OCI-LY3 (cell line): Measurements from ENCODE around the gene RGS9.

ENCODE experiments used
- H2AFZ ChIP-seq: fragments of 200-600, 300-600 bp; shearing (Covaris generic); 2 replicates; pipeline ENCODE4 v1.6.0; 2014; ENCODE audit warnings: antibody characterized with exemption, low read depth, low read length
- H3K27ac ChIP-seq: fragments of 200-600, 300-600 bp; sonication (generic); 2 replicates; pipeline ENCODE4 v1.5.1; 2014; ENCODE audit warnings: mild to moderate bottlenecking, low read length, moderate library complexity, mixed read lengths
- H3K27me3 ChIP-seq: fragments of 200-600, 300-600 bp; sonication (generic); 2 replicates; pipeline ENCODE4 v1.6.1; 2014; ENCODE audit warnings: low read depth, low read length, mixed read lengths
- H3K36me3 ChIP-seq: fragments of 200-600, 300-600 bp; sonication (generic); replicated peaks from 2 replicates; pipeline ENCODE3; 2014; ENCODE audit warnings: low read depth, low read length, mixed read lengths
- H3K4me1 ChIP-seq: fragments of 300-600, 200-600 bp; sonication (generic); 2 replicates; pipeline ENCODE4 v1.6.1; 2014; ENCODE audit warnings: low read length, mixed read lengths
- H3K4me2 ChIP-seq: fragments of 200-600, 300-600 bp; sonication (generic); 2 replicates; pipeline ENCODE4 v1.6.1; 2014; ENCODE audit warnings: low read length, mixed read lengths
- H3K4me3 ChIP-seq: fragments of 300-600, 200-600 bp; sonication (generic); 2 replicates; pipeline ENCODE4 v1.5.1; 2014; ENCODE audit warnings: antibody characterized with exemption, mild to moderate bottlenecking, low read length, moderate library complexity
- H3K79me2 ChIP-seq: fragments of 300-600, 200-600 bp; shearing (Covaris generic); 2 replicates; pipeline ENCODE4 v1.6.1; 2014; ENCODE audit warnings: mild to moderate bottlenecking, low read length, mixed read lengths
- H3K9ac ChIP-seq: fragments of 300-600, 200-600 bp; shearing (Covaris generic); 2 replicates; pipeline ENCODE4 v1.6.0; 2014; ENCODE audit warnings: mild to moderate bottlenecking, low read length, moderate library complexity
- H3K9me3 ChIP-seq: fragments of 200-600, 300-600 bp; shearing (Covaris generic); 2 replicates; pipeline ENCODE4 v1.6.1; 2014; ENCODE audit warnings: low read length, mixed read lengths; ENCODE audit not compliant: insufficient read depth
- H4K20me1 ChIP-seq: fragments of 200-600, 300-600 bp; sonication (generic); 2 replicates; pipeline ENCODE4 v1.6.1; 2016; ENCODE audit warnings: low read length, mixed read lengths; ENCODE audit not compliant: insufficient read depth
- EZH2phosphoT487 ChIP-seq: fragments of 200-600 bp; shearing (Covaris generic); IDR thresholded peaks from 2 replicates; pipeline ENCODE4 v1.6.1; 2018; ENCODE audit warnings: antibody characterized with exemption, mixed run types, low read depth
- TF ChIP-seq, protein P1 (sequence below): fragments of 200-600, 300-600 bp; sonication (generic); IDR thresholded peaks from 2 replicates; pipeline ENCODE4 v1.5.1; 2014; ENCODE audit warnings: antibody characterized with exemption, low read length, low read depth

The RGS9 gene

GRCh38 chr17:65229621-65229995 lies 92.4 kb downstream of the RGS9 start:
- Histone ChIP-seq H2AFZ (no peak overlapping the region), H3K9me3 (no peaks in the 10 kb centered on the region), H3K79me2 (no peaks in the 10 kb centered on the region), H3K4me1 (peaks cover 27% of the 10 kb centered on the region), H3K27ac (peak overlapping the region; percentile 56), H3K27me3 (peaks cover 32% of the 10 kb centered on the region), H3K9ac (peak overlapping the region; percentile 30; the same call in 1 of the 2 replicates), H3K4me2 (peak overlapping the region; percentile 87), H3K36me3 (no peaks in the 10 kb centered on the region), H4K20me1 (no peaks in the 10 kb centered on the region), H3K4me3 (peak overlapping the region; percentile 65)
- TF ChIP-seq, protein P1, sequence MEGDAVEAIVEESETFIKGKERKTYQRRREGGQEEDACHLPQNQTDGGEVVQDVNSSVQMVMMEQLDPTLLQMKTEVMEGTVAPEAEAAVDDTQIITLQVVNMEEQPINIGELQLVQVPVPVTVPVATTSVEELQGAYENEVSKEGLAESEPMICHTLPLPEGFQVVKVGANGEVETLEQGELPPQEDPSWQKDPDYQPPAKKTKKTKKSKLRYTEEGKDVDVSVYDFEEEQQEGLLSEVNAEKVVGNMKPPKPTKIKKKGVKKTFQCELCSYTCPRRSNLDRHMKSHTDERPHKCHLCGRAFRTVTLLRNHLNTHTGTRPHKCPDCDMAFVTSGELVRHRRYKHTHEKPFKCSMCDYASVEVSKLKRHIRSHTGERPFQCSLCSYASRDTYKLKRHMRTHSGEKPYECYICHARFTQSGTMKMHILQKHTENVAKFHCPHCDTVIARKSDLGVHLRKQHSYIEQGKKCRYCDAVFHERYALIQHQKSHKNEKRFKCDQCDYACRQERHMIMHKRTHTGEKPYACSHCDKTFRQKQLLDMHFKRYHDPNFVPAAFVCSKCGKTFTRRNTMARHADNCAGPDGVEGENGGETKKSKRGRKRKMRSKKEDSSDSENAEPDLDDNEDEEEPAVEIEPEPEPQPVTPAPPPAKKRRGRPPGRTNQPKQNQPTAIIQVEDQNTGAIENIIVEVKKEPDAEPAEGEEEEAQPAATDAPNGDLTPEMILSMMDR, result no peak
- no peak for TF ChIP-seq EZH2phosphoT487

- Histone ChIP-seq H3K27ac (no peak overlapping the region), H3K9me3 (no peaks in the 10 kb centered on the region), H3K4me3 (no peak overlapping the region), H3K9ac (no peak overlapping the region), H3K4me2 (peak overlapping the region; percentile 87), H2AFZ (no peak overlapping the region), H3K27me3 (peaks cover 32% of the 10 kb centered on the region), H4K20me1 (no peaks in the 10 kb centered on the region), H3K36me3 (no peaks in the 10 kb centered on the region), H3K4me1 (peaks cover 27% of the 10 kb centered on the region), H3K79me2 (no peaks in the 10 kb centered on the region)
- no peak for TF ChIP-seq EZH2phosphoT487
- TF ChIP-seq, protein P1, result no peak
Measured at GRCh38 chr17:65230040-65230439, 92.9 kb downstream of the RGS9 start.

DNA sequence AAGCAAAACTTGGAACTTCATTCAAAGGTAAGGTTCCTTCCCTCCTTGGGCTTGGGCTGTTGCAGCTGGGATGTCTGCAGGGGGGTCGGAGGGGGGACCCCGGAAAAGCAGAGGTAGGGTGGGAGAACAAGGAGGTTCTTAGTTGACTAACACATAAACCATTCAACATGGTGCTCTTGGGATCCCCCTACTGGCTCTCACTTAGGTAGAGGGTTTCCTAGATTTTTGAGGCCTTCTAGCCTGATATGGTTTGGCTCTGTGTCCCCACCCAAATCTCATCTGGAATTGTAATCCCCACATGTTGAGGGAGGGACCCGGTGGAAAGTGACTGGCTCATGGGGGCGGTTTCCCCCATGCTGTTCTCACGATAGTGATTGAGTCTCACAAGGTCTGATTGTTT lies 93.9 kb downstream of the RGS9 start:
- H3K79me2 ChIP-seq, result no peaks in the 10 kb centered on the region
- H3K9me3 ChIP-seq, result no peaks in the 10 kb centered on the region
- H3K4me1 ChIP-seq, result peaks cover 27% of the 10 kb centered on the region
- H3K27ac ChIP-seq, result no peak overlapping the region
- no peak overlapping the region for H3K4me3 ChIP-seq
- H2AFZ ChIP-seq, result no peak overlapping the region
- TF ChIP-seq EZH2phosphoT487, result no peak
- TF ChIP-seq, protein P1, result no peak
- no peak overlapping the region for H3K4me2 ChIP-seq
- H3K9ac ChIP-seq, result no peak overlapping the region
- H4K20me1 ChIP-seq, result no peaks in the 10 kb centered on the region
- H3K36me3 ChIP-seq, result no peaks in the 10 kb centered on the region
- H3K27me3 ChIP-seq, result peaks cover 29% of the 10 kb centered on the region

GRCh38 chr17:65231662-65232335 lies 94.6 kb downstream of the RGS9 start:
- Histone ChIP-seq H3K9ac (no peak overlapping the region), H3K4me3 (no peak overlapping the region), H4K20me1 (no peaks in the 10 kb centered on the region), H3K4me1 (peaks cover 27% of the 10 kb centered on the region), H3K27ac (no peak overlapping the region), H3K4me2 (no peak overlapping the region), H3K36me3 (no peaks in the 10 kb centered on the region), H3K9me3 (no peaks in the 10 kb centered on the region), H3K27me3 (peaks cover 23% of the 10 kb centered on the region), H2AFZ (no peak overlapping the region; the same call in 1 of the 2 replicates), H3K79me2 (no peaks in the 10 kb centered on the region)
- TF ChIP-seq EZH2phosphoT487, result no peak
- TF ChIP-seq, protein P1, result peak; percentile 86
